HCT116 (cell line): ENCODE measurements around the gene SLC6A17.

Experiments used
- EZH2 ChIP-seq: fragments of 200-600 bp; sonication (generic); IDR thresholded peaks from 2 replicates; pipeline ENCODE4 v1.6.1; 2017; ENCODE audit warnings: antibody characterized with exemption, mixed run types
- TF ChIP-seq, protein P1 (sequence below): IDR thresholded peaks from 2 replicates; pipeline ENCODE4 v1.6.1; 2012

GRCh38 chr1:110205156-110205555 lies 54.9 kb downstream of the SLC6A17 start:
- TF ChIP-seq, protein P1, sequence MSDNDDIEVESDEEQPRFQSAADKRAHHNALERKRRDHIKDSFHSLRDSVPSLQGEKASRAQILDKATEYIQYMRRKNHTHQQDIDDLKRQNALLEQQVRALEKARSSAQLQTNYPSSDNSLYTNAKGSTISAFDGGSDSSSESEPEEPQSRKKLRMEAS: no peak
- no peak for TF ChIP-seq EZH2
